MM.1S (cell line): ENCODE results near the gene COBL.

Experiments used
- CTCF ChIP-seq: fragments of 300-600 bp; sonication (generic); IDR thresholded peaks from 2 replicates; pipeline ENCODE4 v1.5.1; 2016; ENCODE audit warnings: antibody characterized with exemption, low read length, mixed read lengths
- EZH2 ChIP-seq: fragments of 300-600 bp; sonication (generic); optimal IDR thresholded peaks from 2 replicates; pipeline ENCODE3; 2017; ENCODE audit warnings: low read depth, mild to moderate bottlenecking, antibody characterized with exemption, low read length, mixed read lengths
- EZH2phosphoT487 ChIP-seq: fragments of 300-600 bp; sonication (generic); IDR thresholded peaks from 2 replicates; pipeline ENCODE4 v1.6.1; 2018; ENCODE audit warnings: antibody characterized with exemption, low read length

- no peak for TF ChIP-seq CTCF
- TF ChIP-seq EZH2 = no peak
- no peak for TF ChIP-seq EZH2phosphoT487
These were observed 308.8 kb downstream of the COBL start for GRCh38 chr7:51007551-51008505.
